NCI-H128 (cell line): ENCODE data around the gene XK.
"Not testable (repeated sequence)": the region's sequence is repeated elsewhere in the genome, so short reads cannot be mapped to it uniquely, and the experiment has no call there.

Experiments used
- DNase-seq: peaks from one replicate; lab custom pipeline; 2025; ENCODE audit not compliant: unreplicated experiment; lab: John Stamatoyannopoulos, UW

XK gene, protein sequence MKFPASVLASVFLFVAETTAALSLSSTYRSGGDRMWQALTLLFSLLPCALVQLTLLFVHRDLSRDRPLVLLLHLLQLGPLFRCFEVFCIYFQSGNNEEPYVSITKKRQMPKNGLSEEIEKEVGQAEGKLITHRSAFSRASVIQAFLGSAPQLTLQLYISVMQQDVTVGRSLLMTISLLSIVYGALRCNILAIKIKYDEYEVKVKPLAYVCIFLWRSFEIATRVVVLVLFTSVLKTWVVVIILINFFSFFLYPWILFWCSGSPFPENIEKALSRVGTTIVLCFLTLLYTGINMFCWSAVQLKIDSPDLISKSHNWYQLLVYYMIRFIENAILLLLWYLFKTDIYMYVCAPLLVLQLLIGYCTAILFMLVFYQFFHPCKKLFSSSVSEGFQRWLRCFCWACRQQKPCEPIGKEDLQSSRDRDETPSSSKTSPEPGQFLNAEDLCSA

GRCh38 chrX:37685381-37686359 is at the start of gene XK:
TSS of gene XK (plus strand) at chrX:37685791. CDS start at chrX:37685962, 171 bp downstream.
- DNase-seq, result peak; percentile 2

- no peak for DNase-seq
Measured at GRCh38 chrX:37638047-37638446, 47.5 kb upstream of the XK start.

DNA sequence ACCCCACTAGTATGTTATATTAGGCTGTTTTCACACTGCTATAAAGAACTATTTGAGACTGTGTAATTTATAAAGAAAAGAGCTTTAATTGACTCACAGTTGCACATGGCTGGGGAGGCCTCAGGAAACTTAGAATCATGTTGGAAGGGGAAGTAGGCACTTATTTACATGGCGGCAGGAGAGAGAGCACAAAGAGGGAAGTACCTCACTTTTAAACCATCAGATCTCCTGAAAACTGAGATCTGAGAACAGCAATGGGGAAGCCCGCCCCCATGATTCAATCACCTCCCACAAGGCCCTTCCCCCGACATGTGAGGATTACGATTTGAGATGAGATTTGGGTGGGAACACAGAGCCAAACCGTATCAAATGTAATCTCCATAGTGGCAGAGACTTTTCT is 45.4 kb upstream of the XK start:
- DNase-seq, result no peak

GRCh38 chrX:37641859-37642258 is 43.7 kb upstream of the XK start:
- DNase-seq, result no peak

- no peak for DNase-seq
Measured at GRCh38 chrX:37644381-37645305, 40.9 kb upstream of the XK start.

DNA sequence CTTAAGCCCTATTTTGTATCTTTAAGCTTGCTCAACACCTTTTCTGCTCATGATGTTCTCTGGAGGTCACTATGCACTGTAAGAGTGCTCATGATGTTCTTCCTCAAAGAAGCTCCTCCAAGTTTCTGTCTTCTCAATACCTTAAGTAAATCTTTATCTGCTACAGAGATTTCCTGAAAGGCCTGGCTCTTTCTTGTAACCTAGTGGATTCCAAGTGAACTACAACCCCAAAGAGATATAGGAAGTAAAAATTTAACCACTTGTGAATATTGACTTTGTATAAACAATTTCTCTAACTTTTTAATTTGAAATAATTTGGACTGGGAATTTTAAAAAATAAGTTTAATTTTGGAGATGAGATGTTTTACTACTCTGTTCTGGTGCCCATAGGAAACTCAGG is 39.3 kb upstream of the XK start:
- DNase-seq, result no peak

DNA sequence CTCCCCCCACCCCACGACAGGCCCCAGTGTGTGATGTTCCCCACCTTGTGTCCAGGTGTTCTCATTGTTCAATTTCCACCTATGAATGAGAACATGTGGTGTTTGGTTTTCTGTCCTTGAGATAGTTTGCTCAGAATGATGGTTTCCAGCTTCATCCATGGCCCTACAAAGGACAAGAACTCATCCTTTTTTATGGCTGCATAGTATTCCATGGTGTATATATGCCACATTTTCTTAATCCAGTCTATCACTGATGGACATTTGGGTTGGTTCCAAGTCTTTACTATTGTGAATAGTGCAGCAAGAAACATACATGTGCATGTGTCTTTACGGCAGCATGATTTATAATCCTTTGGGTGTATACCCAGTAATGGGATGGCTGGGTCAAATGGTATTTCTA is 34.7 kb upstream of the XK start:
- not testable (repeated sequence) for DNase-seq

DNA sequence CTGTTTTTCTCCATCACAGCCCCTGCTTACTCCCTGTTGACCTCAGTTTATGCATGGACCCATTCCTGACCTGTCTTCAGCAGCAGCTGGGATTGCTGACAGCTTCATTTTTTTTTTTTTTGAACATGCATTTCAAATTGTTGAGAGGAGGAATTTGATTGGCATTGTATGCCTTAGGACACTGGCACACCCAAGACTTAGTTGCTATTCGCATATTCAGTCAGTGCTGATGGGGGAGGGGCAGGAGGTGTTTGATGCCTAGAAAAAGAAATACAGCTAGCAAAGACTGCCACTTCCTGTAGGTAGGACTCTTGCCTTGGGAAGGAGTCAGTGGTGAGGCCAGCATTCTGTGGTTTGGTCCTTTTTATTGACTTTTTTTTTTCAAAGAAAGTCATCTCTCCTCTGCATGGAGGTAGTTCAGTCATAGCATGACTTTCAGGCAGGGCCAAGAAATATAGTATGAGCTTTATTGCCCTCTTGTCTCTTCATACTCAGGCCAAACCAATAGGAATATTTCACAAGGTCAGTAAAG is 33.6 kb upstream of the XK start:
- DNase-seq, result no peak

- DNase-seq, result no peak
Measured at GRCh38 chrX:37652589-37653231, 32.9 kb upstream of the XK start.

DNA sequence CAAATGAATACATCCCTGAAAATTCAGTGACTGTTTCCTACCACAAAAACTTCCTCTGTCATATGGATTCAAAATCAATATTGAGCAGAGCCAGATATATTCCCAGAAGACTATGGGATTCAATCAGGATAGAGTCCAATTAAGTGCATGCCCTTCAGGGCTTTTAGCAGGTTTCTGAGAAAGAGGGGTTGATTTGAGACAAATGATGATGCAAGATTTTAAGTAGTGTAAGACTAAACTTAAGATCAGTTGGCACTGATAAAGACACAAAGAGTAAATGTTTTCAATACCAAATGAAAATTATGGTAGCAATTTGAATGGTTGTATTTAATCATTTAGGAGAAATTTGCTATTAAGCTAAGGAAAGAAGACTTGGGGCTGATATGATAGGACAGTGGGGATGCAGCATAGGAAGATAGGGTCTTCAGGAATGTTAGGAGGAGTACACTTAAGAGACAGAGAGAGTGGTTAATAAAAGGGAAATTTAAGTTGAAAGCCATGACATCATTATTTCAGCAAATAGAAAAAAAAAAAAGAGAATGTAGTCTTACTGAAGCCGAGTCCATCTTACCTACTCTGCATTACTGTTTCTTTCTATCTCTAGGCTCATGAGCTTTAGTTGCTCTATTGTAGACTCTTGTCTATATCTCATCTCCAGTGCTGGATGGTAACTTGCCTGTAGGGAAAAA is 32.0 kb upstream of the XK start:
- DNase-seq, result no peak

GRCh38 chrX:37658343-37659030 is 27.1 kb upstream of the XK start:
- no peak for DNase-seq

DNA sequence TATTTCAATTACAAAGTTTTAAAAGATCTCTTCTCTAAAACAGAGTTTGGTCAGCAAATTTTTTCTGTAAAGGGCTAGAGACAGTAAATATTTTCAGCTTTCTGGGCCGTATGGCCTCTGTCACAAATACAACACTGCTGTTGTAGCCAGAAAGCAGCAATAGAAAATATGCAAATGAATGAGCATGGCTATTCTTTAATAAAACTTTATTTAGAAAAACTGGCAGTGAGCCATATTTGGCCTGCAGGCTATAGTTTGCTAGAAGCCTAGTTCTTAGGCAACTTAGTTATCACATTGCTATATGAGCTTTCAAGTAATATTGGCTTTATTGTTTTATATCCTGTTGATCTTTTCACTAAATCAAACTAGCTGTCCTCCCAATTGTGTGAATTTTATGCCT is 26.5 kb upstream of the XK start:
- no peak for DNase-seq

GRCh38 chrX:37662181-37662580 is 23.4 kb upstream of the XK start:
- DNase-seq, result no peak

- no peak for DNase-seq
Measured at GRCh38 chrX:37666516-37666915, 19.1 kb upstream of the XK start.

DNA sequence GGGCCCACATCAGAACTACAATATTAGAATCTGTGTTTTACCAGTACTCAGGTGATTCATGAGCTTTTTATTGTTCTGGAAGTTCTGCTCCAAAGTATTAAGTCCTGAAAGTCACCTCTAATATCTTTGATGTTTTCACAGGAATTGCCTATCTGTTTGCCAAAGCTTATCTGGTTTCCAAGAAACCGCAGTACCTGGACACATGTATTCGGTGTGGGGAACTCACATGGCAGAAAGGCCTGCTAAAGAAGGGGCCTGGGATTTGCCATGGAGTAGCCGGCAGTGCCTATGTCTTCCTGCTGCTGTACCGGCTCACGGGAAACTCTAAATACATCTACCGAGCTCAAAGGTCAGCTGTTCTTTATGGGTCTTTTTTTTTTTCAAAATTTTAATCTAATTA is 18.4 kb upstream of the XK start:
- DNase-seq, result no peak

GRCh38 chrX:37672563-37672962 is 13.0 kb upstream of the XK start:
- no peak for DNase-seq

DNA sequence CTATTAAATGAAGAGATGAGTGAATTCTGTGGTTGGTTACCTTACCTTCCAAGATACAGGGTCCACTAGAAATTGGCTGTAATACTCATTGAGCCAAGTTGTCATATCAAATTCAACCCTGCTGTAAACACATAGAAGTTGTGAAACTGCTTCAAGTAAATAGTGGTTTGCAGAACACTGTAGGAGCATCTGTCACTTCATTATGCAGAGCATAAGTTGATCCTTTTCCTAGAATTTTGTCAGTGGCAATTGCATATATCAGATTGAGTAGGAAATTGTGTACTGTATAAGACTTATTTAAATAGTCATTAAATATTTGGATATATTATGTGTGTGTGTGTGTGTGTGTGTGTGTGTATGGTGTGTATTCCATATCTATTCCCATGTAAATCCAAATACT is 8.8 kb upstream of the XK start:
- no peak for DNase-seq

GRCh38 chrX:37677243-37677642 is 8.3 kb upstream of the XK start:
- DNase-seq, result no peak

- DNase-seq, result no peak
Measured at GRCh38 chrX:37677765-37678164, 7.8 kb upstream of the XK start.
